ENCODE results near the gene FBLN1. TPM values are rescaled to one million over a fixed set of nuclear protein-coding genes. Genes with fewer than 3 reads are reported as not detected.

The FBLN1 gene
- total and polyA plus RNA-seq, 8 donors, result 38.8 to 416 (median 114) TPM

GRCh38 chr22:45626198-45626651 is 123.5 kb downstream of the FBLN1 start:
- Histone ChIP-seq H3K27ac (no peak overlapping the region), H3K4me3 (no peak overlapping the region)
- DNase-seq, result peak; percentile 63 to 91

GRCh38 chr22:45627489-45628233 is 125.0 kb downstream of the FBLN1 start:
- no peak for TF ChIP-seq POLR2AphosphoS5 (IDR thresholded peaks at IDR 0.05)
- no peak for TF ChIP-seq POLR2A (IDR thresholded peaks at IDR 0.05)
- TF ChIP-seq CTCF (IDR thresholded peaks at IDR 0.05), result no peak
- TF ChIP-seq EP300 (IDR thresholded peaks at IDR 0.05), result no peak
- H3K4me3 ChIP-seq, result no peak overlapping the region
- no peaks in the 10 kb centered on the region for H3K9me3 ChIP-seq
- no peak overlapping the region for H3K27ac ChIP-seq
- no peak for DNase-seq
- WGBS, 5 donors, result 81 to 88% (median 83%) methylated on average over 22 of the region's 22 CpGs
- intact Hi-C loops (cut with DNase I; ENCODE audit: low total_unique reads), result no loop called here
- H3K4me1 ChIP-seq, result peaks cover 0 to 9% (median 3%) of the 10 kb centered on the region in 4 donors
- no peaks in the 10 kb centered on the region for H3K36me3 ChIP-seq
- H3K27me3 ChIP-seq, result peaks cover 0 to 69% (median 4%) of the 10 kb centered on the region in 3 donors

More at GRCh38 chr22:45626198-45626651, 123.5 kb downstream of the FBLN1 start:
- no peak for TF ChIP-seq EP300 (IDR thresholded peaks at IDR 0.05)
- no peak for TF ChIP-seq CTCF (IDR thresholded peaks at IDR 0.05)
- TF ChIP-seq POLR2AphosphoS5 (IDR thresholded peaks at IDR 0.05), result peak in 2 of 3 donors; percentile 36 to 72
- Histone ChIP-seq H3K36me3 (no peaks in the 10 kb centered on the region), H3K27me3 (peaks cover 0 to 55% (median 4%) of the 10 kb centered on the region in 3 donors), H3K9me3 (no peaks in the 10 kb centered on the region), H3K4me1 (peaks cover 0 to 8% (median 2%) of the 10 kb centered on the region in 4 donors)
- intact Hi-C loops (cut with DNase I; ENCODE audit: low total_unique reads), result no loop called here
- WGBS, 5 donors, result 31 to 59% (median 41%) methylated on average over 18 to 22 of the region's 22 CpGs

DNA sequence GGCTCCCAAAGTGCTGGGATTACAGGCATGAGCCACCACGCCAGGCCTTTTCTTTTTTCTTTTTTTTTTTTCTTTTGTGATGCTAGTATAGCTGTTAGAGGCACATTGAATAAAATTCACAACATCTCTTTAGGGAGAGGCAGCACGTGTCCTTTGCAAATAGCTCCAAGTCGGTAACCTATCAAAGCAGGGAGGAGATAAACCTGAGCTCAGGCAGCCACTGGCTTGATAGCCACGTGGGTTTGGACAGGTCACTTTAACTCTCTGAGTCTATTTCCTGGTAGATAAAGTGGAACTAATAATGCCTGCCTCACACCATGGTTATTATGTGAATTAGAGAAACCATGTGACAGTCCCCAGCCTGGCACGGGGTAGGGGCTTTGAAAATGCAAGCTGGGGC is 125.8 kb downstream of the FBLN1 start:
- no peaks in the 10 kb centered on the region for H3K36me3 ChIP-seq
- peak in 1 of 2 donors; percentile 65 for DNase-seq
- peaks cover 0 to 78% (median 4%) of the 10 kb centered on the region in 3 donors for H3K27me3 ChIP-seq
- TF ChIP-seq CTCF (IDR thresholded peaks at IDR 0.05), result no peak
- no peak for TF ChIP-seq POLR2A (IDR thresholded peaks at IDR 0.05)
- TF ChIP-seq POLR2AphosphoS5 (IDR thresholded peaks at IDR 0.05), result peak in 1 of 3 donors; percentile 61
- TF ChIP-seq EP300 (IDR thresholded peaks at IDR 0.05), result no peak
- no peaks in the 10 kb centered on the region for H3K9me3 ChIP-seq
- WGBS, 5 donors, result 30 to 50% (median 33%) methylated on average over 5 of the region's 5 CpGs
- intact Hi-C loops (cut with DNase I; ENCODE audit: low total_unique reads), result no loop called here
- no peak overlapping the region for H3K27ac ChIP-seq
- H3K4me1 ChIP-seq, result peaks cover 0 to 15% (median 5%) of the 10 kb centered on the region in 4 donors
- no peak overlapping the region for H3K4me3 ChIP-seq

DNA sequence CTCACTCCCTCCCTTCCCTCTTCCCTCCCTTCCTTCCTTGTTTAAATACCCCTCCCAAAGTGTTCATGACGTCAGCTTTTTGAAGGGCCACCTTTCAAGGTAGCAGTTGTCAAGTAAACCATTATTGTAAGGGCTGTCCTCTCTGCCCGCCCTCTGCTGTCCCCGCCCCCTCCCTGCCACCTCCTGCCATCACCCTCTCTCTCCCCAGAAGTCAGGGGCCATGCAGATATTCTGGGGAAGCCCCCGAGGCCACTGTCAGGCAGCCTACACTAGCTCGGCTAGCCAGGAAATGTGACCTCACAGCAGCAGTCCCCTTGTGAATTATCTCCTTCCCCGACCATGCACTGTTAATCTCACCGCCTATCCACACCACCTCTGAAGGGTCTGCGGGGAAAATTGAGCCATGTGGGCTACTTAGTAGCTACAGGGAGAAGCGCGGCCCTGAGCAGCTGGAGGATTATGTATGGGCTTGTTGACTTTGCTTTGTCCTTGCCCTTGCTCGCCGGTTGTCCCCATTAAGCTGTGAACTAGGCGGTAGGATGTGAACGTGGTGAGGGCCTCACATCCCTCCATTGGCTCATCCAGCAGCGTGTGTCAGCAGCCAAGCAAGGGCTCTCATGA is 126.9 kb downstream of the FBLN1 start:
- H3K4me1 ChIP-seq, result peaks cover 0 to 15% (median 5%) of the 10 kb centered on the region in 4 donors
- H3K4me3 ChIP-seq, result no peak overlapping the region
- TF ChIP-seq EP300 (IDR thresholded peaks at IDR 0.05), result no peak
- TF ChIP-seq POLR2AphosphoS5 (IDR thresholded peaks at IDR 0.05), result no peak
- TF ChIP-seq CTCF (IDR thresholded peaks at IDR 0.05), result no peak
- TF ChIP-seq POLR2A (IDR thresholded peaks at IDR 0.05), result no peak
- 65 to 83% (median 69%) methylated on average over 15 of the region's 15 CpGs for WGBS, 5 donors
- H3K36me3 ChIP-seq, result no peaks in the 10 kb centered on the region
- intact Hi-C loops (cut with DNase I; ENCODE audit: low total_unique reads), result no loop called here
- DNase-seq, result peak in 1 of 2 donors; percentile 28
- H3K27ac ChIP-seq, result no peak overlapping the region
- H3K27me3 ChIP-seq, result peaks cover 0 to 89% (median 4%) of the 10 kb centered on the region in 3 donors
- H3K9me3 ChIP-seq, result no peaks in the 10 kb centered on the region

All from stomach (tissue), 9 donors.